ENCODE results near the gene ZNF397.

GRCh38 chr18:35244671-35245070 is 3.8 kb downstream of the ZNF397 start:
- TF ChIP-seq CTCF (IDR thresholded peaks at IDR 0.05) (no peak), REST (IDR thresholded peaks at IDR 0.05; ENCODE audit: insufficient read depth in 1 of 2, low read depth in 2 of 2, low read length in 1 of 2) (no peak), POLR2AphosphoS5 (IDR thresholded peaks at IDR 0.05; ENCODE audit: low read depth, low read length) (no peak)
